Activated effector memory CD4-positive, alpha-beta T cell treated with Interleukin-2 at 50 U/mL for 16 hours (primary cell): ENCODE measurements around the gene HLCS.

Experiments
- DNase-seq: peaks from one replicate; pipeline ENCODE4 v3.0.0-alpha.2; 2020

HLCS gene

GRCh38 chr21:36985751-36986594 is 19.5 kb upstream of the HLCS start:
- no peak for DNase-seq

- DNase-seq: no peak
Observed at GRCh38 chr21:36981977-36982700, 15.7 kb upstream of the HLCS start.

- no peak for DNase-seq
Observed at GRCh38 chr21:36981049-36981391, 14.6 kb upstream of the HLCS start.

- DNase-seq: no peak
Observed at GRCh38 chr21:36980280-36981048, 14.0 kb upstream of the HLCS start.

GRCh38 chr21:36976882-36977651 is 10.6 kb upstream of the HLCS start:
- no peak for DNase-seq

- DNase-seq: no peak
Observed at GRCh38 chr21:36976228-36976861, 9.9 kb upstream of the HLCS start.

GRCh38 chr21:36974851-36975192 is 8.4 kb upstream of the HLCS start:
- DNase-seq: no peak

GRCh38 chr21:36973986-36974850 is 7.7 kb upstream of the HLCS start:
- no peak for DNase-seq

GRCh38 chr21:36968976-36969375 is 2.5 kb upstream of the HLCS start:
- no peak for DNase-seq

- no peak for DNase-seq
Observed at GRCh38 chr21:36968414-36968813, 1.9 kb upstream of the HLCS start.

- DNase-seq: no peak
Observed at GRCh38 chr21:36966821-36967768, 626 bp upstream of the HLCS start.

GRCh38 chr21:36965720-36966065 is 776 bp downstream of the HLCS start:
- DNase-seq: no peak

GRCh38 chr21:36964827-36965719 is 1.4 kb downstream of the HLCS start:
- no peak for DNase-seq

GRCh38 chr21:36964398-36964797 is 2.1 kb downstream of the HLCS start:
- DNase-seq: no peak

GRCh38 chr21:36962098-36962780 is 4.2 kb downstream of the HLCS start:
- DNase-seq: no peak

- DNase-seq: no peak
Observed at GRCh38 chr21:36960676-36961284, 5.7 kb downstream of the HLCS start.

- DNase-seq: no peak
Observed at GRCh38 chr21:36959020-36959835, 7.2 kb downstream of the HLCS start.
